HG03175 (cell line): ENCODE data around the gene NUP62CL.
A peak's percentile ranks its signal among the peaks of the same experiment; 100 is the strongest.
"Not testable (repeated sequence)": the region's sequence is repeated elsewhere in the genome, so short reads cannot be mapped to it uniquely, and the experiment has no call there.

Experiments
- ATAC-seq: cut with Tn5 transposase; IDR thresholded peaks from one replicate; pipeline ENCODE4 v1.9.1; 2021; ENCODE audit warnings: mild to moderate bottlenecking, moderate library complexity; ENCODE audit not compliant: unreplicated experiment

The NUP62CL gene, protein sequence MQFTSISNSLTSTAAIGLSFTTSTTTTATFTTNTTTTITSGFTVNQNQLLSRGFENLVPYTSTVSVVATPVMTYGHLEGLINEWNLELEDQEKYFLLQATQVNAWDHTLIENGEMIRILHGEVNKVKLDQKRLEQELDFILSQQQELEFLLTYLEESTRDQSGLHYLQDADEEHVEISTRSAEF

DNA sequence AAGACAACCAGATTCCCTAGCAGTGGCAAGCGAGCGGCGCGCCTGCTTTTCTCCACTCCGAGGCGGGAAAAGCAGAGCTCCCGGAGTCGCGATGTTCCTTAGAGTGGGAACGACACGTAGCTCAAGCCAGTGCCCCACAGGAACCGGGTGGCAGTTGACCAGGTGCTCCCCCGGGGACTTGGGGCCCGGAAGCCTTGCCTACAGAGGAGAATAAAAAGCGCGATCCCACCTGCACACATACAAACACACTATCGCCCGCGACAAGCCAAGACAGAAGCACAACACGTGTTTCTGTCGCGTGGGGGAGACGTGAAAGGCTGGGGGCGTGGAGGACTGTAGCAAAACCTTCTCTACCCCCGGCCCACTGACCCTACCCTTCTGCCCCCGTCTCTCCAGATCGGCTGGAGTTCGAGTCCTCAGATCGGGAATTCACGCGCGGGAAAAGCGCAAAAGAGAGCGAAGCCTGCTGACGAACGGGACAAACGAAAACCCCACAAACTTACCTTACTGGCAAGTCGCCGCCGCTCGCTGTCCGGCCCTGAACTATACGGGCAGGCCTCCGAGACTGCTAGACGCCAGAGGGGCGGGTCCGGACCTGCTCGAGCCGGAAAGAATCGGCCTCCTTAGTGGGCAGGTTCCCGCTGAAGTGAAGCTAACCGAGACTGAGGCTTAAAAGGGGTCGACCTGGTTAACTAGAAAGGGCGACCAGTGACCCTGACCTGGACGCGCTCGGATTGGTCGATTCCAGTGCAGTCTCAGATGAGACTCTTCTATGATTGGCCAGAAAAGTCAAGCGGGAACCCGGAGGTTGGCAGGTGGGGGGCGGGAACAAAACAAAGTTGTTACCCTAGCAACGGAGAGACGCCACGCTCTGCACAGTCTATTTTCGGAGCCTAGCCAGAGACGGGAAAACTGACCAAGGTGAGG is at the start of gene NUP62CL, which contains the start of gene DNAAF6:
TSS of gene NUP62CL (minus strand) at position 664 of the 927 bp plus-strand sequence. CDS start 31,287 bp downstream, outside the sequence.
TSS of gene DNAAF6 (plus strand) at position 842 of the 927 bp plus-strand sequence. CDS start 6,265 bp downstream, outside the sequence.
- ATAC-seq: peak; percentile 92

DNA sequence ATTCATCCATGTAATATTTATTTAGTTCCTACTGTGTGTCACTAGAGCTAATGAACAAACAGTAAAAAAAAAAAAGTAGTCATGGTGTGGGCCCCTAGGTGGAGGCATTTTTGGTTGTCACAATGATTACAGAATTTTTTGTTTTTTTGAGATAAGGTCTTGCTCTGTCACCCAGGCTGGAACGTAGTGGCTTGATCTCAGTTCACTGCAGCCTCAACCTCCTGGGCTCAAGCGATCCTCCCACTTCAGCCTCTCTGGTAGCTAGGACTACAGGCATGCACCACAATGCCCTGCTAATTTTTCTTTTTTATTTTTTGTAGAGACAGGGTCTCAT is 22.2 kb upstream of the NUP62CL start:
- no peak for ATAC-seq

DNA sequence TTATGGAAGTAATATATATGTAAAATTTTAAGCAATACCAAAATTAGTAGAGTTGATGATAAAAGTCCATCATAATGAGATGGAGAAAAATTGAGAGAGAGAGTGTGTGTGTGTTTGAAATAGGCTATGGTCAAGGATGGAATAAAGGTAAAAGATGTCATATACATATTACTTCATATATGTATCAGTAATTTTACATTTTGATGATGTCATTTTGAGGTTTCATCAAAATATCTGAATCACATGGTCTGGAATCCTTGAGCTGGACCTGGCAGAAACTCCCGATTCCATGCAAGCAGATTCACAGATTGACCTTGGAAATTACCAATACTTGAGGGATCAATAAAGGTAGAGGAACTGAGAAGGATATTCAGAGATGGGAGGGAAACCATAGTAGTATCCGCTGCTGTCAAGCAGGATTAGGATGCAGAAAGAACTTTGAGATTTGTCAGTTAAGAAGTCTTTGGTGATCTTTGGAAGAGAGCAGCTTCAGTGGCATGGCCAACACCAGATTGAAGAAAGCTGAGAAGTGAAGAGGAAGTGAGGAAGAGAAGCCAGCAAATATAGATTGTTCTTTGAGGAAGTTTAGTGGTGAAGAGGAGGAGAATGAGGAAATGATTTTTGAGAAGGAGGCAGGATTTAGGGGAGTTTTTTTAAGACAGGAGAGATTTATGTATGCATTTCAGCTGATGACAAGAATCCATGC is 21.7 kb upstream of the NUP62CL start:
- no peak for ATAC-seq

DNA sequence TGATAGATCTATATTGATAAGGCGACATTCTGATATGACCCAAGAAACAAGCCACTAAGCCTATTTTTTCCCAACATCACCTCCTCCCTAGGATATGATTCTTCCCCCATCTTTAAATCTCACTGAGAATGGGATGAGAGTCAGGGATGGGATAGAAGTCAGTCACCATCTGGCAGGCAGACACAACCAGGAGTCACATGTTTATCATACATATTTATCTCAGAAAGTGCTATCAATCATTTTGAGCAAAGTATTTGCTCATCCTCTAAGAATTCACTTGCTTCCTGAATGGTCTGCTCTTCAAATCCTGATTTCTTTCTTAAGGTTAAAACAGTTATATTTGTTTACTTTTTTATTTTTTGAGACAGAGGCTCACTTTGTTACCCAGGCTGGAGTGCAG is 20.5 kb upstream of the NUP62CL start:
- ATAC-seq: no peak

DNA sequence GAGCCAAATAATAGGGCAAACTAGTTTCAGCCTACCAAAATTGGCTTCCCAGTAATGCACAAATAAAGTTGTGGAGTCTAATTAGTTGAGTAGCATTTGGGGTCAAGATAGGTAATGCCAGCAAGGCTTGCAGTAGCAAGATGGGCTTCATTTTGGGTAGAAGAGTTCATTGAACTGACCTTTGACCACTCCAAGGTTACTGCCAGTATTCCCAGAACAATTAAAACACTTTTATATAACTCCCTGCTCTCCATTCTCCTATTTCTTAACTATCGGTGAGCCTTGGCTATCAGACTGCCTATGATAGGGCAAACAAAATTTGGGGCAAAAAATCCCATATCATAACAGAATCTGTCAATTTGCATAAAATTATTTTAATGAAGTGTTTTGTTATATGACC is 7.2 kb upstream of the NUP62CL start:
- ATAC-seq: no peak

DNA sequence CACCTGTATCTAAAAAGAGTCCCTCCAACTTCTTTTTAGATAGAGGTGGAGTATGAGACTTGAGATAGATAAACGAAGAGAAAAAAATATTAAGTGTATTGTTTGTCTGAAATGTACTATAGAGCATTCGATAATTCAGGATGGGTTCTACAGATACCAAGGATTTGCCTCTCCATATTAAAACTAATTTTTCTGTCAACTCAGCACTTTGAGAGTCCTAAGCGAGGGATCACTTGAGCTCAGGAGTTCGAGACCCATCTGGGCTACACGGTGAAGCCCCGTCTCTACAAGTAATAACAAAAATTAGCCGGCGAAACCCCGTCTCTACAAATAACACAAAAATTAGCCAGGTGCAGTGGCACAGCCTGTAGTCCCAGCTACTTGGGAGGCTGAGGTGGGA is 1.7 kb upstream of the NUP62CL start:
- no peak for ATAC-seq

DNA sequence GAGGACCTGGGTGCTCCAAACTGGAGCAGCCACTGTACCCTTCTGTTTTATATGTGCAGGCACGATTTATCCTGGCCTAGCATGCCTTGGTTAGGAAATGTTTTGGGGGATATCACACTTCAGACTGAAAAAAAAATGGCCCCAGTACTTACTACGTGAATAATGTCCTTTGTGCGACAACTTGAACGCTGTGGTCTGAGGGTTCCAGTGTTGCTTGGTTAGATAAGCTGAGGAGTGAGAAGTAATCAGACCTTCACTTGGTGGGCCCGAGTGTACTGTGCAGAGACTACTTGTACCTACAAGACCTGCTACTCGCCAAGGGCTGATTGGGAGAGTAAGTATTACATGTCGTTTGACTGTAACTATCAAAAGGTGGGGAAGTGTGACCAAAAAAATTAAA is 856 bp upstream of the NUP62CL start:
- ATAC-seq: no peak

DNA sequence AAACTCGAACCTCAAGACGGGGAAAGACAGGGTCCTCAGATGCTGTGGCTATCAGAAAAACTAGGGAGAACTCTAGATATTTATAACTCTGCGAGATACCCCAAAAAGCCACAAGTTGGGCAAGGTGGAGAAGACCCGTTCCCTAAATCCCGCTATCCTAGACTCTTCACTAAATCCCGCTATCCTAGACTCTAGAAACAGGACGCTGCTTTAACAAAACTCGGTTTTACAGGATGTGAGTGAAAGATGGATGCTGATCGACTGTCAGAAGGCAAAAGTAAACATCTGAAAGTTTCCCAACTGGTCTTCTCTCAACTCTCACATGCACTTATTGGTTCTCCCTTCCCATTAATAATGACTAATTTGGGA is 448 bp upstream of the NUP62CL start:
- no peak for ATAC-seq

DNA sequence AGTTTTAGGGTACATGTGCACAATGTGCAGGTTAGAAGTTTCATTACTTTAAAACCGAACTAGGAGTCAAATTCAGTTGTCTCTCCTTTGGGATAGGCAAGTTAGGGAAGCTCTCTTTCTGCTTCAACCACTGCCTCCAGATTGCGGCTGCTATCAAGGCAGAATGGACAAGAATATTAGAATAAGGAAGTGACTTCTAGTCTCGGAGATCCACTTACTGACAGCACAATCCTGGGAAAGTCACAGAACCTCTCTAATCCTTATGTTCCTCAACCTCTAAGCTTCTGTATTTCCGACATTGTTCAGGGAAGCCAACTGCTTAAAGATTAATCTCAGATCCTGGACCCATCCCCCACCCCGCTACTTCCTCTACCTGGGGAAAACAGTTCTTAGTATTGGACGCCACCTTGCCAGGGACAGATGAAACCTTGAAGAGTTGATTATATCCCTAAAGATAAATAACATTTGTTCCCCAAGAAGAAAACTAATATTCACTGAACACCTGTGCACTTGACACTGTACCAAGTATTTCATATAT is 2.1 kb downstream of the NUP62CL start:
- no peak for ATAC-seq

DNA sequence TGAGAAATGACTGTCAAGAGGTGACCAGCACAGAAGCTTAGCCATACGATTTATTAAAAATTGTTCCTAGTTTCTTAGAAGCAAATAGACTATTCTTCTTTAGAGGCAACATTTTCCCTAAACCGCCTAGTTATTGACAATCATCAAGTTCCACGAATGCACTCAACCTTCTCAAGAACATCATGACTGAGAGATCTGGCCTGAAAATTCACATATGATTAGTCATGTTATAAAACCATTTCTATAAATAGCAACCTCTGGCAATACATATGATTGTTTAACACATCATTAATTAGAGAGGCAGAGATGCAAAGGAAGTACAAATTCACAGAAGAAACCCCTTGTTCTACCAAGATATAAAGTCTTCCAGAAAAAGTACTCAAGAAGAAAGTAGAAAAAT is 6.7 kb downstream of the NUP62CL start:
- no peak for ATAC-seq

DNA sequence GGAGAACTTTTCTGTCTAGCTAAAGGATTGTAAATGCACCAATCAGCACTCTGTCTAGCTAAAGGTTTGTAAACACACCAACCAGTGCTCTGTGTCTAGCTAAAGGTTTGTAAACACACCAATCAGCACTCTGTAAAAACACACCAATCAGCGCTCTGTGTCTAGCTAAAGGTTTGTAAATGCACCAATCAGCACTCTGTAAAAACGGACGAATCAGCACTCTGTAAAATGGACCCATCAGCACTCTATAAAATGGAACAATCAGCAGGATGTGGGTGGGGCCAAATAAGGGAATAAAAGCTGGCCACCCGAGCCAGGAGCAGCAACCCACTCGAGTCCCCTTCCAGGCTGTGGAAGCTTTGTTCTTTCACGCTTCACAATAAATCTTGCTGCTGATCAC is 8.2 kb downstream of the NUP62CL start:
- ATAC-seq: not testable (repeated sequence)

DNA sequence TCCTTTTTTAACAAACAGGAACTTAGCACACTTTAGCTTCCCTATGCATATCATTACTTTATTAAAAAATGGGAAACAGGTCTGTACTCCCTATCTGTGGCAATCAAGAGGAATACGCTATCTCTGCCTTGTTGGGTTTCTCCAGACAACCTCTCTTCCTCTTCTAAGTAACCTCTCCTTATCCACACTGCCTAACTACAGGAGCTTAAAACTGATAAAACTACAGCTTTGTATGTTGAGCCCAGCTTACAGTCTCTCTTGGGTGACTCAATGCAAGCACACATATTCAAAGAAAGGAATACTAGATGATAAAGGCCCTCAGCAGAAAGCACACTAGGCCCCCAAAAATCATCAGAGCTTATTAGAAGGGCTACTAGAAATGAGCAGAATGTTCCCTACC is 8.9 kb downstream of the NUP62CL start:
- no peak for ATAC-seq

DNA sequence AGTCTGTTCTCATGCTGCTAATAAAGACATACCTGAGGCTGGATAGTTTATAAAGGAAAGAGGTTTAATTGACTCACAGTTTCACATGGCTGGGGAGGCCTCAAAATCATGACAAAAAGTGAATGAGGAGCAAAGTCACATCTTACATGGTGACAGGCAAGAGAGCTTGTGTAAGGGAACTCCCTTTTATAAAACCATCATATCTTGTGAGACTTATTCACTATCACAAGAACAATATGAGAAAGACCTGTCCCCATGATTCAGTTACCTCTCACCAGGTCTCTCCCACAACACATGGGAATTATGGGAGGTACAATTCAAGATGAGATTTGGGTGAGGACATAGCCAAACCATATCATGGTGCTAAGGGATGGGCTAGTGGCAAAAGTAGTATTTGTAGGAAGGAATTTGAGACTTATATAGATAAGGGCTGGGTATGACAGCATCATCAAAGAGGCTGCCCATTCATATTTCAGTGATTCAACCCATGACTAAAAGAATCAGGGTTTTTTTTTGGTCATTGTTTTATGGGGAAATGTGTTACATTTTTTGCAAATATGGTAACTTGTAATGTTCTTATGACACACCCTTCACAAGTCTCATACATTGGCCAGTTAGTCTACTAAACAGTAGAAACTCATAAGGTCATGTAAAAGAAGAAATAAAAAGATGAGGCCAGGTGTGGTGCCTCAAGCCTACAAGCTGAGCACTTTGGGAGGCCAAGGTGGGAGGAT is 34.7 kb downstream of the NUP62CL start:
- ATAC-seq: no peak

DNA sequence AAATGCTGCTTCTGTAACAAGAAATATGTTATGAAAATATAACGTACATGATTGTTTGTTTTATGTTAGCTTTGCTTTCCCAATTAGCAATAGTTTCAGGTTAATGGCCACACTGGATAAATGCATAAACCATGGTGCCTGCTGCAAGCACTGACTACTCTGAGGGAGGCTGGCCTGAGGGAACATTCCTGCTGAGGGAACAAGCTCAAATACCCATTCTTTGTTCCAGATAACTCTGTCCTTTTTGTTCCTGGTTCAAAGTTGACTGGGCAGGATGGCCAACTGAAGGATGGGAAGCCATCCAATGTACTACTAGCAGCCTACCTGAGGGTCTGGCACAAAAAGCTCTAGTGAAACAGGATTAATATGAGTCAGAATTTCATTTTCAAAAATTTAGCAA is 37.5 kb downstream of the NUP62CL start:
- ATAC-seq: no peak

DNA sequence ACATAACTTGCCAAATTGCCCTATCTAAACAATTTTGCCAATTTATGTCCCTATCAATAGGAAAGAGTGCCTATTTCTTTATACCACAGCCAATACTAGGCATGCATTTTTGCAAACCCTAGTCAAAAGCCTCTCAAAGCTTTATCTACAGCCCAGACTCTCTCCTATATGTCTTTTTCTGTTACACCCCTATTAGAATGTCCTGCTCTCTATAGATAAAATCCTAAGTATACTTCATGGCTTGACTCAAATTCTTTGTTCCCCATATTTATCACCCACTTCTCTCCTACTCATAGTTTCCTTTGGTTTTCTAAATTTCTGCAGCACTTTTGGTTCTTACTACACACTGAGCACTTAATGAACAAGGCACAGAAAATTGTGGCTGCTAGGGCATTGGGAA is 38.0 kb downstream of the NUP62CL start:
- ATAC-seq: no peak

DNA sequence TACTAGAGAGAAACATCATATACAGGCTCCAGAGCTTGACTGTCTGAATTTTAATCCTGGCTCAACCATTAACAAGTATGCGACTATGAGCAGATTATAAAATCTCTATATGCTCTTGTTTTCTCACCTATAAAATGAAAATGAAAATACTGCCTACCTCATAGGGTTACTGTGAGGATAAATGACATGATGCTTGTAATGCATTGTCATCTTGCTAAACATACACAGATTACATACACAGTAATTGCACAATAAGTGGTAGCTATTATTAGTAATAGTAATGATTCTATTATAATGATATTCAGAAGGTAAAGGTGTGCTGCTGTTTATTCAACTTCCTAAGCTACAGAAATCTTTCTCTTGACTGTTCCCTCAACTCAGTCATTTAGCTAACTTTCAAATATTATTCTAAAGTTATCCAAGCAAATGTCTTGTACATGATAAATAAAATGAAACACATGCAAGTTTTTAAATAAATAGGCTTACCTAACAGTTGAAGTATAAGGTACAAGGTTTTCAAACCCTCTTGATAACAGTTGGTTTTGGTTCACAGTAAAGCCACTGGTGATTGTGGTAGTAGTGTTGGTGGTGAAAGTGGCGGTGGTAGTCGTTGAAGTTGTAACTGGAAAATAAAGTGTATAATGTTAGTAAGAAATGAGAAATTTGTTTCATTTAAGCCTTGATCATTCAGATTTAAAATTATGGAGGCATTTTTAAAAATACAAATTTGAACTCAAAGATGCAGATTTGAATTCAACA is 38.9 kb downstream of the NUP62CL start:
- ATAC-seq: no peak

DNA sequence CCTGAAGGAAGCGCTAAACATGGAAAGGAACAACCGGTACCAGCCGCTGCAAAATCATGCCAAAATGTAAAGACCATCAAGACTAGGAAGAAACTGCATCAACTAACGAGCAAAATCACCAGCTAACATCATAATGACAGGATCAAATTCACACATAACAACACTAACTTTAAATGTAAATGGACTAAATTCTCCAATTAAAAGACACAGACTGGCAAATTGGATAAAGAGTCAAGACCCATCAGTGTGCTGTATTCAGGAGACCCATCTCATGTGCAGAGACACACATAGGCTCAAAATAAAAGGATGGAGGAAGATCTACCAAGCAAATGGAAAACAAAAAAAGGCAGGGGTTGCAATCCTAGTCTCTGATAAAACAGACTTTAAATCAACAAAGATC is 48.6 kb downstream of the NUP62CL start:
- ATAC-seq: not testable (repeated sequence)

DNA sequence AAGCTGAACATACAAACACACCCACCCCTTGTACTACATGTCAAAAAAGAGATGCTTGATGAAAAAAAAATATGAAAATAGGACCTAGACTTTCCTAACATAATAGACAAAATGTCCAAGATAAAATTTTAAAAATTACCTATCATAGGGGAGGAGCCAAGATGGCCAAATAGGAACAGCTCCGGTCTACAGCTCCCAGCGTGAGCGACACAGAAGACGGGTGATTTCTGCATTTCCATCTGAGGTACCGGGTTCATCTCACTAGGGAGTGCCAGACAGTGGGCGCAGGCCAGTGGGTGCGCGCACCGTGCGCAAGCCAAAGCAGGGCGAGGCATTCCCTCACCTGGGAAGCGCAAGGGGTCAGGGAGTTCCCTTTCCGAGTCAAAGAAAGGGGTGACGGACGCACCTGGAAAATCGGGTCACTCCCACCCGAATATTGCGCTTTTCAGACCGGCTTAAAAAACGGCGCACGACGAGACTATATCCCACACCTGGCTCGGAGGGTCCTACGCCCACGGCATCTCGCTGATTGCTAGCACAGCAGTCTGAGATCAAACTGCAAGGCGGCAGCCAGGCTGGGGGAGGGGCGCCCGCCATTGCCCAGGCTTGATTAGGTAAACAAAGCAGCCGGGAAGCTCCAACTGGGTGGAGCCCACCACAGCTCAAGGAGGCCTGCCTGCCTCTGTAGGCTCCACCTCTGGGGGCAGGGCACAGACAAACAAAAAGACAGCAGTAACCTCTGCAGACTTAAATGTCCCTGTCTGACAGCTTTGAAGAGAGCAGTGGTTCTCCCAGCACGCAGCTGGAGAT is 50.4 kb downstream of the NUP62CL start:
- ATAC-seq: not testable (repeated sequence)
